Neuronal stem cell (in vitro differentiated cells): ENCODE results near the gene RADX.
A peak's percentile ranks its signal among the peaks of the same experiment; 100 is the strongest.

Experiments used
- DNase-seq: peaks from one replicate; pipeline ENCODE4 v3.0.0-alpha.2; 2013; ENCODE audit warnings: low spot score
- H2AFZ ChIP-seq: one replicate; pipeline ENCODE4 v1.6.1; 2013; ENCODE audit warnings: mild to moderate bottlenecking, low read length, inconsistent platforms
- H2AK5ac ChIP-seq: 2 replicates; pipeline ENCODE4 v1.6.1; 2013; ENCODE audit warnings: low read depth, mild to moderate bottlenecking, inconsistent platforms, low read length, moderate library complexity, mixed read lengths
- H2BK120ac ChIP-seq: 2 replicates; pipeline ENCODE4 v1.6.1; 2013; ENCODE audit warnings: low read depth, mild to moderate bottlenecking, inconsistent platforms, low read length, moderate library complexity, mixed read lengths
- H2BK12ac ChIP-seq: one replicate; pipeline ENCODE4 v1.6.1; 2013; ENCODE audit warnings: low read length, inconsistent platforms
- H2BK15ac ChIP-seq: 2 replicates; pipeline ENCODE4 v1.6.1; 2013; ENCODE audit warnings: mild to moderate bottlenecking, low read length, inconsistent platforms, mixed read lengths
- H2BK5ac ChIP-seq: one replicate; pipeline ENCODE4 v1.6.1; 2013; ENCODE audit warnings: inconsistent platforms, mild to moderate bottlenecking, low read length, moderate library complexity
- H3K14ac ChIP-seq: one replicate; pipeline ENCODE4 v1.6.1; 2013; ENCODE audit warnings: low read length, inconsistent platforms
- H3K18ac ChIP-seq: 2 replicates; pipeline ENCODE4 v1.6.1; 2013; ENCODE audit warnings: low read length, inconsistent platforms
- H3K23ac ChIP-seq: 2 replicates; pipeline ENCODE4 v1.6.1; 2013; ENCODE audit warnings: low read depth, mild to moderate bottlenecking, mixed read lengths, low read length, inconsistent platforms; ENCODE audit not compliant: poor library complexity
- H3K27ac ChIP-seq: replicated peaks from 3 replicates; pipeline ENCODE4 v1.5.1; 2013; ENCODE audit warnings: low read length, inconsistent platforms
- H3K27me3 ChIP-seq, 3 experiments: 2 replicates each; pipeline ENCODE4 v1.6.1; 2013; ENCODE audit warnings: low read length in 3 of 3, mild to moderate bottlenecking in 2 of 3, inconsistent platforms in 1 of 3, low read depth in 1 of 3, mixed read lengths in 1 of 3, moderate library complexity in 1 of 3; ENCODE audit not compliant: control insufficient read depth in 3 of 3, insufficient read depth in 3 of 3
- H3K36me3 ChIP-seq, 2 donors: replicated peaks in 1 of 2; 2 replicates each; pipeline ENCODE4 v1.6.1; 2013; ENCODE audit warnings: low read length in 2 of 2; ENCODE audit not compliant: control insufficient read depth in 2 of 2, insufficient read depth in 2 of 2
- H3K4ac ChIP-seq: 2 replicates; pipeline ENCODE4 v1.6.1; 2013; ENCODE audit warnings: inconsistent platforms, mild to moderate bottlenecking, low read length, moderate library complexity
- H3K4me1 ChIP-seq, 2 donors: 1 replicate in 1 of 2; 2 replicates in 1 of 2; pipeline ENCODE4 v1.6.1; 2013; ENCODE audit warnings: low read length in 2 of 2, low read depth in 1 of 2; ENCODE audit not compliant: control insufficient read depth in 2 of 2, insufficient read depth in 1 of 2
- H3K4me2 ChIP-seq: one replicate; pipeline ENCODE4 v1.6.1; 2013; ENCODE audit warnings: mild to moderate bottlenecking, low read length, inconsistent platforms; ENCODE audit not compliant: insufficient read depth, poor library complexity, severe bottlenecking
- H3K4me3 ChIP-seq, 2 donors: 2 replicates each; pipeline ENCODE4 v1.5.1; 2013; ENCODE audit warnings: low read length in 2 of 2, mild to moderate bottlenecking in 2 of 2, inconsistent platforms in 1 of 2, moderate library complexity in 1 of 2
- H3K79me1 ChIP-seq: one replicate; pipeline ENCODE4 v1.6.1; 2013; ENCODE audit warnings: low read depth, mild to moderate bottlenecking, inconsistent platforms, low read length, moderate library complexity
- H3K9ac ChIP-seq: one replicate; pipeline ENCODE4 v1.6.1; 2013; ENCODE audit warnings: mild to moderate bottlenecking, low read depth, low read length, inconsistent platforms; ENCODE audit not compliant: poor library complexity
- H3K9me3 ChIP-seq, 2 donors: replicated peaks in 1 of 2; 2 replicates each; pipeline versions ENCODE3 to v1.6.1; 2013; ENCODE audit warnings: low read length in 2 of 2, mild to moderate bottlenecking in 2 of 2, inconsistent platforms in 1 of 2, low read depth in 1 of 2, mixed read lengths in 1 of 2, moderate library complexity in 1 of 2; ENCODE audit not compliant: control insufficient read depth in 2 of 2, insufficient read depth in 1 of 2
- H4K8ac ChIP-seq: one replicate; pipeline ENCODE4 v1.6.1; 2013; ENCODE audit warnings: low read depth, mild to moderate bottlenecking, inconsistent platforms, low read length, moderate library complexity
- H4K91ac ChIP-seq: one replicate; pipeline ENCODE4 v1.6.1; 2013; ENCODE audit warnings: low read length, low read depth, mild to moderate bottlenecking, inconsistent platforms; ENCODE audit not compliant: poor library complexity
- WGBS, 2 donors: extraction: QIAGEN DNeasy Blood & Tissue Kit; methylation state at CpG; one replicate each; pipeline ENCODE4 v1.1.7; 2013; ENCODE audit warnings: missing lambda C conversion rate in 2 of 2, mixed read lengths in 1 of 2; ENCODE audit not compliant: insufficient read length in 2 of 2, insufficient replicate concordance in 1 of 2; ENCODE audit errors: extremely low coverage in 2 of 2; 5-methylcytosine and 5-hydroxymethylcytosine counted together

RADX gene

DNA sequence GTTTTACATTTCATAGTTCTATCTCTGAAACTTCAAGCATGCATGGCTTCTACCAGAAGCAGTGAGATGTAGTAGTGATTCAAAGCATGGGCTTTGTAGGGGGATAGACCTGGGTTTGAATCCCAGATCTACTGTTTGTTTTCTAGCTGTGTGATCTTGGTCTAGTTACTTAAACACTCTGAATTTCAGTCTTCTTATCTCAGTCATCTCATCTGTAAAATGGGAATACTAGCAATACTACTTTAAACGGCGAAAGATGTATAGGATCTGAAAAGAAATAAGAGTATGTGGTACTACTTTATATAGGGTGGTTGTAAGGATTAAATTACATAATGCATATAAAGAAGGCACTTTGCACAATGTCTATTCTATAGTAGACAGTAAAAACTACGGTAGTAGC lies 94.7 kb downstream of the RADX start:
- H2AK5ac ChIP-seq = no peak overlapping the region
- DNase-seq = no peak
- H3K4ac ChIP-seq = no peak overlapping the region
- no peak overlapping the region for H3K14ac ChIP-seq
- no peak overlapping the region for H2BK15ac ChIP-seq
- H2BK5ac ChIP-seq = no peak overlapping the region
- no peak overlapping the region for H2BK120ac ChIP-seq
- H3K79me1 ChIP-seq = no peaks in the 10 kb centered on the region
- no peak overlapping the region for H3K4me2 ChIP-seq
- no peak overlapping the region for H3K23ac ChIP-seq
- no peaks in the 10 kb centered on the region for H3K36me3 ChIP-seq
- no peak overlapping the region for H4K91ac ChIP-seq
- no peak overlapping the region for H3K9ac ChIP-seq
- no peak overlapping the region for H2BK12ac ChIP-seq
- H3K4me1 ChIP-seq = no peaks in the 10 kb centered on the region
- H4K8ac ChIP-seq = no peak overlapping the region
- no peaks in the 10 kb centered on the region for H3K9me3 ChIP-seq
- H3K18ac ChIP-seq = no peak overlapping the region
- WGBS, 2 donors = no CpG with 5 or more reads among the region's 3 CpGs
- no peak overlapping the region for H2AFZ ChIP-seq
- H3K4me3 ChIP-seq = no peak overlapping the region
- no peak overlapping the region for H3K27ac ChIP-seq
- no peaks in the 10 kb centered on the region for H3K27me3 ChIP-seq

DNA sequence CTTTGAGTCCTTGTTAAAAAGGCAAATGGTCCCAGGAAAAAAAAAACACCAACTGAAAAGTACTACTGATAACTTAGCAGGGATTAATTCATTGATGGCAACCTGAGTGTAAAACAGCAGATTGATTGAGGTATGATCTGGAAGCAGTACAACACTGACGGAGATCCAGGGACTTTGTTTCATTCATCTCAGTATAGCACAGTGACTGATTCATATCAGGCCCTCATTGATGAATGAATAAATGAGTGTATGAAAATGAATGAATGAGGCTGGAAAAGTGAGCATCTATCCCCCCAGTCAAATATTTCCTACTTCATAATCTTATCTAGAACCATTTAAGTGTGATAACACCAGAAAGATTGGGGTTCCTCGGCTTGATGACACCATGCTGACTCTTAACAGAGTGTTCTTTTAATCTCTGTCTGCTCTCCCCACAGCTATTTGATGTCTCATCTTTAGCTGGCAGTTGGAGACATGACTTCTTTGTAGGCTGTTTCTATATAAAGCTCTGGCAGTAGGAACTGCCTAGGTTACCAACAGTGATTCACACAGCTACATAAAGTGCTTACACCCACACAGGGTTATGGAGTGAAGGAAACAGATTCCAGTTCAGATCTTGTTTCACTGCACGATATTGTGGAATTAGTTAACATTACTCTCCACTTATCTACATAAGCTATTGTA lies 96.1 kb downstream of the RADX start:
- Histone ChIP-seq H3K27me3 (no peaks in the 10 kb centered on the region), H3K79me1 (no peaks in the 10 kb centered on the region), H2BK12ac (no peak overlapping the region), H2BK5ac (no peak overlapping the region), H3K9me3 (no peaks in the 10 kb centered on the region), H3K14ac (no peak overlapping the region), H3K18ac (no peak overlapping the region), H4K91ac (no peak overlapping the region), H3K4me2 (no peak overlapping the region), H3K36me3 (no peaks in the 10 kb centered on the region), H3K27ac (no peak overlapping the region), H2BK15ac (no peak overlapping the region), H3K4me1 (no peaks in the 10 kb centered on the region), H3K4me3 (no peak overlapping the region), H2AK5ac (no peak overlapping the region), H3K9ac (no peak overlapping the region), H2AFZ (peak overlapping the region; percentile 41), H4K8ac (no peak overlapping the region), H2BK120ac (no peak overlapping the region), H3K23ac (no peak overlapping the region), H3K4ac (no peak overlapping the region)
- DNase-seq = no peak
- no CpG with 5 or more reads among the region's 3 CpGs for WGBS, 2 donors

- Histone ChIP-seq H2AFZ (no peak overlapping the region), H3K4me3 (no peak overlapping the region), H2AK5ac (no peak overlapping the region), H3K4me2 (no peak overlapping the region), H2BK15ac (no peak overlapping the region), H4K91ac (no peak overlapping the region), H4K8ac (no peak overlapping the region), H2BK120ac (no peak overlapping the region), H3K23ac (no peak overlapping the region), H3K18ac (no peak overlapping the region), H3K14ac (no peak overlapping the region), H3K27ac (no peak overlapping the region), H3K4me1 (no peaks in the 10 kb centered on the region), H3K9me3 (no peaks in the 10 kb centered on the region), H3K36me3 (no peaks in the 10 kb centered on the region), H3K4ac (no peak overlapping the region), H2BK5ac (no peak overlapping the region), H3K27me3 (no peaks in the 10 kb centered on the region), H3K9ac (no peak overlapping the region), H3K79me1 (no peaks in the 10 kb centered on the region), H2BK12ac (no peak overlapping the region)
- no peak for DNase-seq
Observed at GRCh38 chrX:106710771-106711170, 99.0 kb downstream of the RADX start.

DNA sequence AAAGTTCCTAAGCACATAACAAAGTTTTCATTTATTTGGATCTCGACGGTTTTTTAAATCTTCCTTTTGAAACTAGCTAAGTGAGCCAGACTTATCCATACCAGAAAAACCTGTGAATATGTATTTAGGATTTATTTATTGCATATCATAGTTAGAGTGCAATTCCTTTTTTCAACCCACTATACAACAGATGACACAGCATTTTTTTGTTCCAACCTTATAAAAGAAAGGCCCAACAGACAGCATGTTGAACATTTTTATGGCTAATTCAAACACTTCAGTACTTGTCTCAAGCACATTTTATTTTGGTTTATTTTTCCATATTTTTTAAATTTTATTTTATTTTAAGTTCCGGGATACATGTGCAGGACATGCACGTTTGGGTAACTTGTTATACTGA lies 99.6 kb downstream of the RADX start:
- Histone ChIP-seq H3K14ac (no peak overlapping the region), H2BK12ac (no peak overlapping the region), H3K79me1 (no peaks in the 10 kb centered on the region), H3K4me3 (no peak overlapping the region), H4K8ac (no peak overlapping the region), H3K4ac (no peak overlapping the region), H3K4me2 (no peak overlapping the region), H4K91ac (no peak overlapping the region), H2BK5ac (no peak overlapping the region), H3K23ac (no peak overlapping the region), H3K36me3 (no peaks in the 10 kb centered on the region), H3K9me3 (no peaks in the 10 kb centered on the region), H3K9ac (no peak overlapping the region), H2BK15ac (no peak overlapping the region), H3K4me1 (no peaks in the 10 kb centered on the region), H2BK120ac (no peak overlapping the region), H2AK5ac (no peak overlapping the region), H3K18ac (no peak overlapping the region), H2AFZ (no peak overlapping the region), H3K27me3 (no peaks in the 10 kb centered on the region), H3K27ac (no peak overlapping the region)
- no CpG with 5 or more reads among the region's 4 CpGs for WGBS, 2 donors
- no peak for DNase-seq
